Thyroid gland (tissue), 4 donors: Measurements from ENCODE around the gene PREB. TPM values are rescaled to one million over a fixed set of nuclear protein-coding genes. Genes with fewer than 3 reads are reported as not detected.

Source experiments
- DNase-seq, 2 donors: peaks; one replicate each; pipeline ENCODE4 v3.0.0-alpha.2; 2019
- H3K27ac ChIP-seq, 3 donors: fragments of 200-600 bp; sonication (generic); 1 replicate in 2 of 3; 2 replicates in 1 of 3; pipeline ENCODE4 v1.5.1; 2016 to 2019; ENCODE audit warnings: mild to moderate bottlenecking in 1 of 3, moderate library complexity in 1 of 3
- H3K27me3 ChIP-seq: fragments of 200-600 bp; sonication (generic); one replicate; pipeline ENCODE4 v1.5.1; 2019
- H3K36me3 ChIP-seq, 2 donors: fragments of 200-600 bp; sonication (generic); one replicate each; pipeline ENCODE4 v1.5.1; 2016 to 2019
- H3K4me1 ChIP-seq, 2 donors: fragments of 200-600 bp; sonication (generic); one replicate each; pipeline ENCODE4 v1.5.1; 2017 to 2019
- H3K4me3 ChIP-seq, 3 donors: fragments of 200-600 bp; sonication (generic); replicated peaks in 1 of 3; 1 replicate in 2 of 3; 2 replicates in 1 of 3; pipeline ENCODE4 v1.5.1; 2016; ENCODE audit warnings: mild to moderate bottlenecking in 1 of 3
- H3K9me3 ChIP-seq: fragments of 200-600 bp; sonication (generic); one replicate; pipeline ENCODE4 v1.5.1; 2017
- POLR2A ChIP-seq, 2 donors: fragments of 450-650 bp; IDR thresholded peaks; one replicate each; pipeline ENCODE4 v1.6.1; 2017; ENCODE audit warnings: antibody characterized with exemption in 2 of 2, mild to moderate bottlenecking in 2 of 2, moderate library complexity in 1 of 2
- WGBS, 2 donors: methylation state at CpG; one replicate each; pipeline ENCODE4 v1.1.5; 2017; 5-methylcytosine and 5-hydroxymethylcytosine counted together
- intact Hi-C: fragments of 100-400 bp; cut with DNase I; formaldehyde crosslinking; loops from one replicate; pipeline ENCODE4 v1.15.1; 2023
- total RNA-seq, 4 donors: library from RNA; depleted of rRNA; stranded (reverse); fragments of >200 nt; gene quantifications; one replicate each; pipeline ENCODE4 v1.2.3, GENCODE V29; 2016
- TF ChIP-seq, protein P1 (sequence below), 6 experiments: fragments of 200-600 bp in 3 of 6; fragments of 450-650 bp in 3 of 6; sonication (generic) in 3 of 6; IDR thresholded peaks; one replicate each; pipeline ENCODE4 v1.5.1; 2016 to 2019; ENCODE audit warnings: antibody characterized with exemption in 6 of 6, mild to moderate bottlenecking in 2 of 6, inconsistent platforms in 1 of 6, moderate library complexity in 1 of 6

The PREB gene
- total RNA-seq, 4 donors from 2014 or later: 52.4 to 84.0 (median 55.2) TPM

DNA sequence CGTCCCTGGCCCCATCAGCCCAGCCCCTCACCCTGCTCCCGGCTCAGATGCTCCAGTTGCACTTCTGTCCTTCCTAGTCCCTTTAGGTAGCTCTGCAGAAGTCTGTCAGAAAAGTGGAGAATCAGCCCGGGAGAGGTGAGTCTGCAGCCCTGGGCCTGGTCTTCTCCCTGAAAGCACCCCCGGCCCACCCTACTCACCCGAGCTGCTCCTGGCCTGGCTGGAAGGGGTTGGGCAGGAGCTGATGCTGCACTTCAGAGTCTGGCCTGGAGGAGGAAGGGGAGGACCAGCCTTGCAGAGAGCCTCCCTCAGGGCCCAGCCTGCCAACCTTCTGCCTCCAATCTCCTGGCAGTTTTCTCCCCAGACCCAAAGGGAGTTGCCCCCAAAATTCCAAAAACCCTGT is 32.1 kb downstream of the PREB start:
- H3K36me3 ChIP-seq: no peaks in the 10 kb centered on the region
- DNase-seq: no peak
- H3K4me3 ChIP-seq: no peak overlapping the region
- 78 to 93% methylated on average over 2 to 3 of the region's 5 CpGs for WGBS, 2 donors
- H3K27ac ChIP-seq: no peak overlapping the region
- no peaks in the 10 kb centered on the region for H3K9me3 ChIP-seq
- TF ChIP-seq, protein P1, sequence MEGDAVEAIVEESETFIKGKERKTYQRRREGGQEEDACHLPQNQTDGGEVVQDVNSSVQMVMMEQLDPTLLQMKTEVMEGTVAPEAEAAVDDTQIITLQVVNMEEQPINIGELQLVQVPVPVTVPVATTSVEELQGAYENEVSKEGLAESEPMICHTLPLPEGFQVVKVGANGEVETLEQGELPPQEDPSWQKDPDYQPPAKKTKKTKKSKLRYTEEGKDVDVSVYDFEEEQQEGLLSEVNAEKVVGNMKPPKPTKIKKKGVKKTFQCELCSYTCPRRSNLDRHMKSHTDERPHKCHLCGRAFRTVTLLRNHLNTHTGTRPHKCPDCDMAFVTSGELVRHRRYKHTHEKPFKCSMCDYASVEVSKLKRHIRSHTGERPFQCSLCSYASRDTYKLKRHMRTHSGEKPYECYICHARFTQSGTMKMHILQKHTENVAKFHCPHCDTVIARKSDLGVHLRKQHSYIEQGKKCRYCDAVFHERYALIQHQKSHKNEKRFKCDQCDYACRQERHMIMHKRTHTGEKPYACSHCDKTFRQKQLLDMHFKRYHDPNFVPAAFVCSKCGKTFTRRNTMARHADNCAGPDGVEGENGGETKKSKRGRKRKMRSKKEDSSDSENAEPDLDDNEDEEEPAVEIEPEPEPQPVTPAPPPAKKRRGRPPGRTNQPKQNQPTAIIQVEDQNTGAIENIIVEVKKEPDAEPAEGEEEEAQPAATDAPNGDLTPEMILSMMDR (IDR thresholded peaks at IDR 0.05): no peak
- no peak for TF ChIP-seq POLR2A (IDR thresholded peaks at IDR 0.05)
- H3K4me1 ChIP-seq: peaks cover 5 to 13% of the 10 kb centered on the region in 2 donors
- intact Hi-C loops: no loop called here
- H3K27me3 ChIP-seq: no peaks in the 10 kb centered on the region

DNA sequence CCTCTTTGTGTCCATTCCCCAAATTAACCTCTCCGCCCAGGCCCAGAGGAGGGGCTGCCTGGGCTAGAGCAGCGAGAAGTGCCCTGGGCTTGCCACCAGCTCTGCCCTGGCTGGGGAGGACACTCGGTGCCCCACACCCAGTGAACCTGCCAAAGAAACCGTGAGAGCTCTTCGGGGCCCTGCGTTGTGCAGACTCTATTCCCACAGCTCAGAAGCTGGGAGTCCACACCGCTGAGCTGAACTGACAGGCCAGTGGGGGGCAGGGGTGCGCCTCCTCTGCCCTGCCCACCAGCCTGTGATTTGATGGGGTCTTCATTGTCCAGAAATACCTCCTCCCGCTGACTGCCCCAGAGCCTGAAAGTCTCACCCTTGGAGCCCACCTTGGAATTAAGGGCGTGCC is 34.4 kb downstream of the PREB start:
- H3K27me3 ChIP-seq: no peaks in the 10 kb centered on the region
- no peak for TF ChIP-seq POLR2A (IDR thresholded peaks at IDR 0.05)
- TF ChIP-seq, protein P1 (IDR thresholded peaks at IDR 0.05): no peak
- no peak overlapping the region for H3K4me3 ChIP-seq
- H3K36me3 ChIP-seq: no peaks in the 10 kb centered on the region
- H3K27ac ChIP-seq: no peak overlapping the region
- no peak for DNase-seq
- intact Hi-C loops: no loop called here
- peaks cover 0 to 10% of the 10 kb centered on the region in 2 donors for H3K4me1 ChIP-seq
- 84 to 90% methylated on average over 7 to 10 of the region's 10 CpGs for WGBS, 2 donors
- H3K9me3 ChIP-seq: no peaks in the 10 kb centered on the region

DNA sequence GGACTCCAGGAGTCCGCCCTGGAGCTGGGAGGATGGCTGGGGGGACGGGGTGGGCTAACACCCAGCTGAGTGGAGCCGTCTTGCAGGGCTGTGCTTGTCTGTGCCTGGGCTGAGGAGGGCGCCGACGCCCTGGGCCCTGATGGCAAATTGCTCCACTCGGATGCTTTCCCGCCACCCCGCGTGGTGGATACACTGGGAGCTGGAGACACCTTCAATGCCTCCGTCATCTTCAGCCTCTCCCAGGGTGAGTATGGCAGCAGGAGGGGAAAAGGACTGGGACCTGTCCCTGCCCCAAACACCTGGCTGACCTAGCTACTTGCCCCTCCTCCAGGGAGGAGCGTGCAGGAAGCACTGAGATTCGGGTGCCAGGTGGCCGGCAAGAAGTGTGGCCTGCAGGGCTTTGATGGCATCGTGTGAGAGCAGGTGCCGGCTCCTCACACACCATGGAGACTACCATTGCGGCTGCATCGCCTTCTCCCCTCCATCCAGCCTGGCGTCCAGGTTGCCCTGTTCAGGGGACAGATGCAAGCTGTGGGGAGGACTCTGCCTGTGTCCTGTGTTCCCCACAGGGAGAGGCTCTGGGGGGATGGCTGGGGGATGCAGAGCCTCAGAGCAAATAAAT is 35.0 kb downstream of the PREB start:
- Histone ChIP-seq H3K36me3 (no peaks in the 10 kb centered on the region), H3K27ac (no peak overlapping the region), H3K27me3 (no peaks in the 10 kb centered on the region), H3K4me1 (peaks cover 0 to 10% of the 10 kb centered on the region in 2 donors), H3K9me3 (no peaks in the 10 kb centered on the region), H3K4me3 (no peak overlapping the region)
- DNase-seq: no peak
- no peak for TF ChIP-seq POLR2A (IDR thresholded peaks at IDR 0.05)
- TF ChIP-seq, protein P1 (IDR thresholded peaks at IDR 0.05): no peak
- intact Hi-C loops: loop anchor here (5.0 to 10.0 kb wide), 3 partner anchors 93 to 205 kb away; partner anchors contain the start of genes DNAJC5G and UCN
- 89 to 93% methylated on average over 8 to 19 of the region's 19 CpGs for WGBS, 2 donors

DNA sequence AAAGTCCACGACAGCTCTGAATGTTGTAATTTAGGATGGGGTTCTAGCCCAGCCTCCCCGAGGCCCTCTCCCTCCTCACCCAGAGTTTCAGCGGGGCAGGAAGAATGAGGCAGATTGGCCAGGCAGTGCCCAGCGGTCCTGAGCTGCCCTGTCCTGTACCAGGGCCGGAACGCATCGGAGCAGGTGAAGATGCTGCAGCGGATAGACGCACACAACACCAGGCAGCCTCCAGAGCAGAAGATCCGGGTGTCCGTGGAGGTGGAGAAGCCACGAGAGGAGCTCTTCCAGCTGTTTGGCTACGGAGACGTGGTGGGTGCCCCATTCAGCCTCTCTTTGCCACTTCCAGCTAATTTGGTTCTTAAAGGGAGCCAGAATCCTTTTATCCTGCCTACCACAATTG is 37.1 kb downstream of the PREB start:
- H3K36me3 ChIP-seq: no peaks in the 10 kb centered on the region
- TF ChIP-seq POLR2A (IDR thresholded peaks at IDR 0.05): no peak
- TF ChIP-seq, protein P1 (IDR thresholded peaks at IDR 0.05): no peak
- no peak for DNase-seq
- no peaks in the 10 kb centered on the region for H3K27me3 ChIP-seq
- no peak overlapping the region for H3K4me3 ChIP-seq
- H3K27ac ChIP-seq: no peak overlapping the region
- intact Hi-C loops: loop anchor here (5.0 to 10.0 kb wide), 3 partner anchors 95 to 207 kb away; partner anchors contain the start of genes DNAJC5G and UCN
- peaks cover 5 to 21% of the 10 kb centered on the region in 2 donors for H3K4me1 ChIP-seq
- 94% methylated on average over 10 to 14 of the region's 14 CpGs for WGBS, 2 donors
- no peaks in the 10 kb centered on the region for H3K9me3 ChIP-seq

DNA sequence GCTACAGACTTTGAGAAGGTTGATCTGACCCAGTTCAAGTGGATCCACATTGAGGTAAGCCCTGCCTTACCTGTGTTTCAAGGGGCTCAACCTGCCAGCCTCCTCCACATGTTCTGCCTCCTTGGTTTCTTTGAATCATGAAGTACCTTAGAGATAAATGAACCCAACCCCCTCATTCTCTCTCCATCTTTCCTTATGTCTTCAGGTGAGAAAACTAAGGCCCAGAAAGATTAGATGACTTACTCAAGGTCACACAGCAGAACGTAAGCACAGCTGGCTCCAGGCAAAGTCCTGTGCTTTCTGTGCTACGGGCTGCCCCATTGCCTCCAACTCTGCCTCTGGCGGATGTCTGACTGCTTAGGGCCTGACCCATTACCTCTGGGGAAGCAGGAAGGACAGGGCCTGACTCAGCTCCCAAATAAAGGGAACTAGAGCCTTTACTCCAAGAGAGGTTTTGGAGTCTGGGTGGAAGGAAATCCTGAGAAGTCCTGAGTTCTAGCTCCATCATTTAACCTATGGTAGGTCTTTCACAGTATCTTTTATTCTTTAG is 37.6 kb downstream of the PREB start:
- Histone ChIP-seq H3K9me3 (no peaks in the 10 kb centered on the region), H3K27ac (no peak overlapping the region), H3K36me3 (no peaks in the 10 kb centered on the region), H3K4me1 (peaks cover 5 to 21% of the 10 kb centered on the region in 2 donors), H3K27me3 (no peaks in the 10 kb centered on the region), H3K4me3 (no peak overlapping the region)
- intact Hi-C loops: loop anchor here (5.0 to 10.0 kb wide), 3 partner anchors 95 to 208 kb away; partner anchors contain the start of genes DNAJC5G and UCN
- no peak for TF ChIP-seq POLR2A (IDR thresholded peaks at IDR 0.05)
- TF ChIP-seq, protein P1 (IDR thresholded peaks at IDR 0.05): no peak
- DNase-seq: no peak
- 72 to 75% methylated on average over 3 of the region's 3 CpGs for WGBS, 2 donors
